Immature natural killer cell (primary cell): ENCODE measurements around the gene SLC27A6. TPM values are rescaled to one million over a fixed set of nuclear protein-coding genes. Genes with fewer than 3 reads are reported as not detected.

Experiments used
- DNase-seq, 3 donors: peaks; one replicate each; pipeline ENCODE4 v3.0.0; 2022; ENCODE audit warnings: mixed read lengths in 1 of 3
- H3K27ac Mint-ChIP-seq, 6 donors: one replicate each; pipeline ENCODE4 v1.8.0; 2020; ENCODE audit warnings: mixed read lengths in 6 of 6, mild to moderate bottlenecking in 5 of 6, inconsistent platforms in 4 of 6, moderate library complexity in 3 of 6
- H3K27me3 Mint-ChIP-seq, 3 donors: one replicate each; pipeline ENCODE4 v1.8.0; 2020 to 2021; ENCODE audit warnings: low read depth in 3 of 3, mild to moderate bottlenecking in 3 of 3, mixed read lengths in 3 of 3, moderate library complexity in 3 of 3, inconsistent platforms in 1 of 3
- H3K36me3 Mint-ChIP-seq, 3 donors: one replicate each; pipeline ENCODE4 v1.8.0; 2020; ENCODE audit warnings: mixed read lengths in 3 of 3, inconsistent platforms in 2 of 3, mild to moderate bottlenecking in 2 of 3
- H3K4me1 Mint-ChIP-seq, 2 donors: one replicate each; pipeline ENCODE4 v1.8.0; 2020; ENCODE audit warnings: inconsistent platforms in 2 of 2, mild to moderate bottlenecking in 2 of 2, mixed read lengths in 2 of 2, moderate library complexity in 1 of 2
- H3K4me3 Mint-ChIP-seq, 5 donors: one replicate each; pipeline ENCODE4 v1.8.0; 2020; ENCODE audit warnings: mild to moderate bottlenecking in 5 of 5, mixed read lengths in 5 of 5, inconsistent platforms in 3 of 5, moderate library complexity in 3 of 5
- H3K9me3 Mint-ChIP-seq, 6 donors: one replicate each; pipeline ENCODE4 v1.8.0; 2020; ENCODE audit warnings: mild to moderate bottlenecking in 6 of 6, mixed read lengths in 6 of 6, inconsistent platforms in 4 of 6, moderate library complexity in 3 of 6
- polyA plus RNA-seq, 3 donors: library from polyadenylated mRNA; unstranded; fragments of 300-500 nt; fragmentation: Illumina TruSeq; gene quantifications; one replicate each; pipeline ENCODE4 v1.2.3, GENCODE V29; 2021

SLC27A6 gene
- polyA plus RNA-seq, 3 donors from 2014 or later = not detected

- Mint-ChIP-seq H3K36me3 (no peaks in the 10 kb centered on the region), H3K27ac (no peak overlapping the region), H3K4me3 (no peak overlapping the region), H3K9me3 (peaks cover 0 to 10% (median 2%) of the 10 kb centered on the region in 6 donors), H3K27me3 (peaks cover 0 to 3% (median 2%) of the 10 kb centered on the region in 3 donors), H3K4me1 (no peaks in the 10 kb centered on the region)
- DNase-seq = no peak
These were observed 88.2 kb downstream of the SLC27A6 start for GRCh38 chr5:129053438-129053837.

- Mint-ChIP-seq H3K36me3 (no peaks in the 10 kb centered on the region), H3K4me1 (no peaks in the 10 kb centered on the region), H3K27ac (no peak overlapping the region), H3K27me3 (peaks cover 0 to 4% (median 2%) of the 10 kb centered on the region in 3 donors), H3K4me3 (no peak overlapping the region), H3K9me3 (peaks cover 0 to 10% (median 2%) of the 10 kb centered on the region in 6 donors)
- DNase-seq = no peak
These were observed 92.0 kb downstream of the SLC27A6 start for GRCh38 chr5:129057329-129057728.

GRCh38 chr5:129061849-129062248, 96.6 kb downstream of the SLC27A6 start:
- Mint-ChIP-seq H3K9me3 (peaks cover 0 to 10% (median 0%) of the 10 kb centered on the region in 6 donors), H3K36me3 (no peaks in the 10 kb centered on the region), H3K4me1 (no peaks in the 10 kb centered on the region), H3K27ac (no peak overlapping the region), H3K27me3 (peaks cover 0 to 5% (median 2%) of the 10 kb centered on the region in 3 donors), H3K4me3 (no peak overlapping the region)
- no peak for DNase-seq

GRCh38 chr5:129063483-129064113, 98.3 kb downstream of the SLC27A6 start:
- DNase-seq = no peak
- Mint-ChIP-seq H3K4me1 (no peaks in the 10 kb centered on the region), H3K4me3 (no peak overlapping the region), H3K36me3 (no peaks in the 10 kb centered on the region), H3K9me3 (no peaks in the 10 kb centered on the region), H3K27me3 (peaks cover 0 to 5% (median 2%) of the 10 kb centered on the region in 3 donors), H3K27ac (no peak overlapping the region)

GRCh38 chr5:129065721-129066120, 100.4 kb downstream of the SLC27A6 start:
- Mint-ChIP-seq H3K4me3 (no peak overlapping the region), H3K4me1 (no peaks in the 10 kb centered on the region), H3K27me3 (peaks cover 0 to 4% (median 2%) of the 10 kb centered on the region in 3 donors), H3K36me3 (no peaks in the 10 kb centered on the region), H3K27ac (no peak overlapping the region), H3K9me3 (no peaks in the 10 kb centered on the region)
- DNase-seq = no peak

GRCh38 chr5:129067745-129068144, 102.5 kb downstream of the SLC27A6 start:
- no peak overlapping the region for H3K27ac Mint-ChIP-seq

GRCh38 chr5:129069292-129069691, 104.0 kb downstream of the SLC27A6 start:
- H3K4me1 Mint-ChIP-seq = no peaks in the 10 kb centered on the region
- H3K4me3 Mint-ChIP-seq = no peak overlapping the region
- no peak overlapping the region for H3K27ac Mint-ChIP-seq
- no peaks in the 10 kb centered on the region for H3K36me3 Mint-ChIP-seq
- H3K9me3 Mint-ChIP-seq = no peaks in the 10 kb centered on the region
- DNase-seq = no peak
- H3K27me3 Mint-ChIP-seq = peaks cover 0 to 3% (median 2%) of the 10 kb centered on the region in 3 donors

More at GRCh38 chr5:129067745-129068144, 102.5 kb downstream of the SLC27A6 start:
- Mint-ChIP-seq H3K4me3 (no peak overlapping the region), H3K9me3 (no peaks in the 10 kb centered on the region), H3K36me3 (no peaks in the 10 kb centered on the region), H3K4me1 (no peaks in the 10 kb centered on the region), H3K27me3 (peaks cover 0 to 4% (median 2%) of the 10 kb centered on the region in 3 donors)
- DNase-seq = no peak

- H3K9me3 Mint-ChIP-seq = no peaks in the 10 kb centered on the region
- no peak overlapping the region for H3K4me3 Mint-ChIP-seq
- peaks cover 0 to 2% (median 0%) of the 10 kb centered on the region in 3 donors for H3K27me3 Mint-ChIP-seq
- H3K4me1 Mint-ChIP-seq = no peaks in the 10 kb centered on the region
- no peaks in the 10 kb centered on the region for H3K36me3 Mint-ChIP-seq
- DNase-seq = no peak
- no peak overlapping the region for H3K27ac Mint-ChIP-seq
These were observed 107.8 kb downstream of the SLC27A6 start for GRCh38 chr5:129073111-129073510.

- no peak for DNase-seq
- Mint-ChIP-seq H3K36me3 (no peaks in the 10 kb centered on the region), H3K4me1 (no peaks in the 10 kb centered on the region), H3K27me3 (peaks cover 0 to 2% (median 0%) of the 10 kb centered on the region in 3 donors), H3K4me3 (no peak overlapping the region), H3K9me3 (no peaks in the 10 kb centered on the region), H3K27ac (no peak overlapping the region)
These were observed 109.6 kb downstream of the SLC27A6 start for GRCh38 chr5:129074903-129075302.

- Mint-ChIP-seq H3K27ac (no peak overlapping the region), H3K36me3 (no peaks in the 10 kb centered on the region), H3K4me1 (no peaks in the 10 kb centered on the region)
These were observed 112.3 kb downstream of the SLC27A6 start for GRCh38 chr5:129077433-129078075.

GRCh38 chr5:129078247-129078646, 113.0 kb downstream of the SLC27A6 start:
- Mint-ChIP-seq H3K9me3 (no peaks in the 10 kb centered on the region), H3K36me3 (no peaks in the 10 kb centered on the region), H3K27me3 (peaks cover 0 to 2% (median 0%) of the 10 kb centered on the region in 3 donors), H3K4me3 (no peak overlapping the region), H3K4me1 (no peaks in the 10 kb centered on the region), H3K27ac (no peak overlapping the region)
- no peak for DNase-seq

More at GRCh38 chr5:129077433-129078075, 112.3 kb downstream of the SLC27A6 start:
- Mint-ChIP-seq H3K4me3 (no peak overlapping the region), H3K9me3 (no peaks in the 10 kb centered on the region), H3K27me3 (peaks cover 0 to 2% (median 0%) of the 10 kb centered on the region in 3 donors)
- DNase-seq = no peak

GRCh38 chr5:129078660-129079059, 113.4 kb downstream of the SLC27A6 start:
- Mint-ChIP-seq H3K4me3 (no peak overlapping the region), H3K9me3 (no peaks in the 10 kb centered on the region), H3K27me3 (peaks cover 0 to 5% (median 2%) of the 10 kb centered on the region in 3 donors), H3K27ac (no peak overlapping the region), H3K36me3 (no peaks in the 10 kb centered on the region), H3K4me1 (no peaks in the 10 kb centered on the region)
- no peak for DNase-seq

GRCh38 chr5:129079496-129079895, 114.2 kb downstream of the SLC27A6 start:
- H3K4me1 Mint-ChIP-seq = no peaks in the 10 kb centered on the region

GRCh38 chr5:129080766-129081165, 115.5 kb downstream of the SLC27A6 start:
- Mint-ChIP-seq H3K36me3 (no peaks in the 10 kb centered on the region), H3K4me1 (no peaks in the 10 kb centered on the region), H3K4me3 (no peak overlapping the region), H3K27ac (no peak overlapping the region), H3K9me3 (no peaks in the 10 kb centered on the region), H3K27me3 (peaks cover 0 to 10% (median 6%) of the 10 kb centered on the region in 3 donors)
- DNase-seq = no peak

More at GRCh38 chr5:129079496-129079895, 114.2 kb downstream of the SLC27A6 start:
- H3K4me3 Mint-ChIP-seq = no peak overlapping the region
- H3K9me3 Mint-ChIP-seq = no peaks in the 10 kb centered on the region
- H3K27me3 Mint-ChIP-seq = peaks cover 0 to 6% (median 6%) of the 10 kb centered on the region in 3 donors
- no peaks in the 10 kb centered on the region for H3K36me3 Mint-ChIP-seq
- DNase-seq = no peak
- no peak overlapping the region for H3K27ac Mint-ChIP-seq
